GDM1 (cell line): Measurements from ENCODE around the gene IL21R.
"Not testable (repeated sequence)": the region's sequence is repeated elsewhere in the genome, so short reads cannot be mapped to it uniquely, and the experiment has no call there.

ENCODE experiments used
- DNase-seq: peaks from one replicate; lab custom pipeline; 2025; lab: John Stamatoyannopoulos, UW

Gene IL21R

GRCh38 chr16:27428026-27428785, 26.2 kb downstream of the IL21R start:
- no peak for DNase-seq

GRCh38 chr16:27429330-27429871, 27.4 kb downstream of the IL21R start:
- DNase-seq, result no peak

- no peak for DNase-seq
Observed at GRCh38 chr16:27429981-27430441, 28.0 kb downstream of the IL21R start.

GRCh38 chr16:27430512-27430911, 28.5 kb downstream of the IL21R start:
- DNase-seq, result no peak

- peak; percentile 91 for DNase-seq
Observed at GRCh38 chr16:27430923-27431484, 29.0 kb downstream of the IL21R start.

- DNase-seq, result no peak
Observed at GRCh38 chr16:27431773-27432532, 30.0 kb downstream of the IL21R start.

GRCh38 chr16:27432558-27432957, 30.6 kb downstream of the IL21R start:
- no peak for DNase-seq

GRCh38 chr16:27433191-27433590, 31.2 kb downstream of the IL21R start:
- DNase-seq, result not testable (repeated sequence)

GRCh38 chr16:27433636-27434035, 31.7 kb downstream of the IL21R start:
- no peak for DNase-seq

- DNase-seq, result no peak
Observed at GRCh38 chr16:27434141-27435051, 32.4 kb downstream of the IL21R start.

- DNase-seq, result not testable (repeated sequence)
Observed at GRCh38 chr16:27435146-27435545, 33.2 kb downstream of the IL21R start.

GRCh38 chr16:27436065-27436464, 34.1 kb downstream of the IL21R start:
- DNase-seq, result no peak

GRCh38 chr16:27436921-27437650, 35.1 kb downstream of the IL21R start:
- no peak for DNase-seq

- no peak for DNase-seq
Observed at GRCh38 chr16:27437946-27438345, 36.0 kb downstream of the IL21R start.

GRCh38 chr16:27439271-27440018, 37.5 kb downstream of the IL21R start:
- DNase-seq, result no peak

- no peak for DNase-seq
Observed at GRCh38 chr16:27441276-27441675, 39.3 kb downstream of the IL21R start.

- no peak for DNase-seq
Observed at GRCh38 chr16:27441998-27442397, 40.0 kb downstream of the IL21R start.

GRCh38 chr16:27444015-27444414, 42.0 kb downstream of the IL21R start:
- no peak for DNase-seq

GRCh38 chr16:27444470-27444869, 42.5 kb downstream of the IL21R start:
- DNase-seq, result no peak

GRCh38 chr16:27445502-27446175, 43.7 kb downstream of the IL21R start:
- no peak for DNase-seq
